D721Med (cell line): ENCODE results near the gene ZNF592.

Source experiments
- DNase-seq: peaks from one replicate; pipeline ENCODE4 v3.0.0; 2011; ENCODE audit warnings: low spot score; ENCODE audit not compliant: insufficient read length
- FAIRE-seq: peaks from 2 replicates; lab custom pipeline; 2011; peaks lifted over from hg19 to GRCh38; lab: Jason Lieb, UNC
- CTCF ChIP-seq: IDR thresholded peaks from 2 replicates; pipeline ENCODE4 v1.5.1; 2012; ENCODE audit warnings: mild to moderate bottlenecking, control low read depth; ENCODE audit not compliant: insufficient read depth; ENCODE audit errors: missing control alignments

Gene ZNF592

GRCh38 chr15:84778194-84778593, 29.8 kb downstream of the ZNF592 start:
- no peak for TF ChIP-seq CTCF
- FAIRE-seq (no peak), DNase-seq (no peak)

- TF ChIP-seq CTCF, result no peak
- no peak for DNase-seq
- no peak for FAIRE-seq
Measured at GRCh38 chr15:84780492-84780891, 32.1 kb downstream of the ZNF592 start.

GRCh38 chr15:84781495-84781894, 33.1 kb downstream of the ZNF592 start:
- FAIRE-seq, result no peak
- no peak for TF ChIP-seq CTCF

GRCh38 chr15:84782346-84782745, 34.0 kb downstream of the ZNF592 start:
- DNase-seq (no peak), FAIRE-seq (no peak)
- TF ChIP-seq CTCF, result no peak

More at GRCh38 chr15:84781495-84781894, 33.1 kb downstream of the ZNF592 start:
- DNase-seq, result no peak

- FAIRE-seq, result no peak
- no peak for DNase-seq
- TF ChIP-seq CTCF, result no peak
Measured at GRCh38 chr15:84783493-84784251, 35.3 kb downstream of the ZNF592 start.

GRCh38 chr15:84784262-84784661, 35.9 kb downstream of the ZNF592 start:
- DNase-seq, result no peak
- TF ChIP-seq CTCF, result no peak
- no peak for FAIRE-seq

GRCh38 chr15:84785053-84785452, 36.7 kb downstream of the ZNF592 start:
- TF ChIP-seq CTCF, result no peak
- FAIRE-seq (no peak), DNase-seq (no peak)
